Thyroid gland (tissue), 4 donors: ENCODE measurements around the gene ASB15.

ENCODE experiments used
- CTCF ChIP-seq, 6 experiments: fragments of 200-600 bp in 3 of 6; fragments of 450-650 bp in 3 of 6; sonication (generic) in 3 of 6; IDR thresholded peaks; one replicate each; pipeline ENCODE4 v1.5.1; 2016 to 2019; ENCODE audit warnings: antibody characterized with exemption in 6 of 6, mild to moderate bottlenecking in 2 of 6, inconsistent platforms in 1 of 6, moderate library complexity in 1 of 6
- POLR2A ChIP-seq, 2 donors: fragments of 450-650 bp; IDR thresholded peaks; one replicate each; pipeline ENCODE4 v1.6.1; 2017; ENCODE audit warnings: antibody characterized with exemption in 2 of 2, mild to moderate bottlenecking in 2 of 2, moderate library complexity in 1 of 2

- TF ChIP-seq POLR2A (IDR thresholded peaks at IDR 0.05) (no peak), CTCF (IDR thresholded peaks at IDR 0.05) (no peak)
Observed at GRCh38 chr7:123656544-123657303, 55.1 kb downstream of the ASB15 start.
